ENCODE measurements around the gene HMGN1. TPM values are rescaled to one million over a fixed set of nuclear protein-coding genes. Genes with fewer than 3 reads are reported as not detected.

HMGN1 gene
- total RNA-seq, 4 donors from 2014 or later, result 41.6 to 85.0 (median 57.6) TPM

GRCh38 chr21:39364949-39365348 is 16.1 kb upstream of the HMGN1 start:
- TF ChIP-seq CTCF (IDR thresholded peaks at IDR 0.05; ENCODE audit: low read depth), result no peak

- TF ChIP-seq CTCF (IDR thresholded peaks at IDR 0.05; ENCODE audit: low read depth), result no peak
These were observed 15.0 kb upstream of the HMGN1 start for GRCh38 chr21:39363607-39364555.

- TF ChIP-seq CTCF (IDR thresholded peaks at IDR 0.05; ENCODE audit: low read depth), result no peak
These were observed 13.8 kb upstream of the HMGN1 start for GRCh38 chr21:39362733-39363132.

- TF ChIP-seq CTCF (IDR thresholded peaks at IDR 0.05; ENCODE audit: low read depth), result no peak
These were observed 10.5 kb upstream of the HMGN1 start for GRCh38 chr21:39359382-39359781.

GRCh38 chr21:39353295-39353694 is 4.4 kb upstream of the HMGN1 start:
- TF ChIP-seq CTCF (IDR thresholded peaks at IDR 0.05; ENCODE audit: low read depth), result no peak

- TF ChIP-seq CTCF (IDR thresholded peaks at IDR 0.05; ENCODE audit: low read depth), result no peak
These were observed 1.5 kb upstream of the HMGN1 start for GRCh38 chr21:39350094-39351005.

Data from subcutaneous adipose tissue (tissue), 4 donors.